Measurements from ENCODE around the gene SLC4A3.

The SLC4A3 gene

DNA sequence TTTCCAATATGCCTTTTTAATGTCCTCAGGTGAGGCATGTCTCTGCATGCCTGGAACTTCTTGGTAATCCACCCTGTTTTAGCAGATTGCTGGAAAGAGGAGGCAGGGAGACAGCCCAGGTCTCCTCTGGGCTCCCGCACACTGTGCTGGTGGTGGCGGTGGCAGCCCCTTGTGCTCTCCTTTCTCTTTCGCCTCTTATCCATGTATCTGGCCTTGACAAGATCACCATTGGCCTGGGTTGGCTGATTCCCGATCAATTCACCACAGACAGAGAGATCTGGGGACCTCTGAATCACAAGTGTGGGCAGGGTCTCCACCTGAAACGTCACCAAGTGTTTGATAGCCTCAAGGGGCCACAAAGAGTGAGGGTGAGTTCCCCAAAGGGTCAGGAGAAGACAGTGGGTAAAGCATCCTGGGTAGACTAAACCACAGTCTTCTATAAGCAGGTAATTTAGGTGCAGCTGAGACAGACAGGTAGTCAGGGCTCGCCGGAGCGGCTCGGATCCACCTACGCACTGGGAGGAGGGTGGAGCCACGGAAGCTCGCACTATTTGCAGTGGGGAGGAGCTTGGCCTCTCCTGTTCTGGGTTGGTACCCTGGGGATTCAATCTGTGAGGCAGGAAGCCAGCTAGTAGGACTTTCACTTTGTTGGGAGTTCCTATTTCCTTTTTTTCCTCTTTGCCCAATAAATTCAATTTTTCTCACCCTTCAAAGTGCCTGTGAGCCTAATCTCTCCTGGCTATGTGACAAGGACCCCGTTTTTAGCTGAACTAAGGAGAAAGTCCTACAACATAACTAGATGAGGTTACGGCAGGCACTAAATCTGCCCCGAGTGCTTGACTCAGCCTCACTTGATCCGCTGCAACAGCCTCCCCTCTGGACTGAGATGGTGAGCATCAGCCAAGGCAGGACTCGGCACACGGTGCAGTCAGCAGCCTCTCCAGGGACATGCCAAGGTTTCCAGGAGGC, 57.6 kb downstream of the SLC4A3 start (continued):
- TF ChIP-seq, protein P1, sequence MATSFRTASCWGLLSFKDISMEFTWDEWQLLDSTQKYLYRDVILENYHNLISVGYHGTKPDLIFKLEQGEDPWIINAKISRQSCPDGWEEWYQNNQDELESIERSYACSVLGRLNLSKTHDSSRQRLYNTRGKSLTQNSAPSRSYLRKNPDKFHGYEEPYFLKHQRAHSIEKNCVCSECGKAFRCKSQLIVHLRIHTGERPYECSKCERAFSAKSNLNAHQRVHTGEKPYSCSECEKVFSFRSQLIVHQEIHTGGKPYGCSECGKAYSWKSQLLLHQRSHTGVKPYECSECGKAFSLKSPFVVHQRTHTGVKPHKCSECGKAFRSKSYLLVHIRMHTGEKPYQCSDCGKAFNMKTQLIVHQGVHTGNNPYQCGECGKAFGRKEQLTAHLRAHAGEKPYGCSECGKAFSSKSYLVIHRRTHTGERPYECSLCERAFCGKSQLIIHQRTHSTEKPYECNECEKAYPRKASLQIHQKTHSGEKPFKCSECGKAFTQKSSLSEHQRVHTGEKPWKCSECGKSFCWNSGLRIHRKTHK (tag by site-specific recombination; IDR thresholded peaks at IDR 0.05): no peak
- TF ChIP-seq, protein P2, sequence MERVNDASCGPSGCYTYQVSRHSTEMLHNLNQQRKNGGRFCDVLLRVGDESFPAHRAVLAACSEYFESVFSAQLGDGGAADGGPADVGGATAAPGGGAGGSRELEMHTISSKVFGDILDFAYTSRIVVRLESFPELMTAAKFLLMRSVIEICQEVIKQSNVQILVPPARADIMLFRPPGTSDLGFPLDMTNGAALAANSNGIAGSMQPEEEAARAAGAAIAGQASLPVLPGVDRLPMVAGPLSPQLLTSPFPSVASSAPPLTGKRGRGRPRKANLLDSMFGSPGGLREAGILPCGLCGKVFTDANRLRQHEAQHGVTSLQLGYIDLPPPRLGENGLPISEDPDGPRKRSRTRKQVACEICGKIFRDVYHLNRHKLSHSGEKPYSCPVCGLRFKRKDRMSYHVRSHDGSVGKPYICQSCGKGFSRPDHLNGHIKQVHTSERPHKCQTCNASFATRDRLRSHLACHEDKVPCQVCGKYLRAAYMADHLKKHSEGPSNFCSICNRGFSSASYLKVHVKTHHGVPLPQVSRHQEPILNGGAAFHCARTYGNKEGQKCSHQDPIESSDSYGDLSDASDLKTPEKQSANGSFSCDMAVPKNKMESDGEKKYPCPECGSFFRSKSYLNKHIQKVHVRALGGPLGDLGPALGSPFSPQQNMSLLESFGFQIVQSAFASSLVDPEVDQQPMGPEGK (tag by site-specific recombination; IDR thresholded peaks at IDR 0.05): peak; percentile 31; the same call in 1 of the 2 replicates
- TF ChIP-seq GLIS1 (tag by site-specific recombination; IDR thresholded peaks at IDR 0.05): 0 out of 2 replicates have a peak, but pooled peaks have one; percentile 22
- TF ChIP-seq TRIM28 (IDR thresholded peaks at IDR 0.05; ENCODE audit: borderline replicate concordance, low read length): peak; percentile 10; the same call in 1 of the 2 replicates
- TF ChIP-seq, protein P3, sequence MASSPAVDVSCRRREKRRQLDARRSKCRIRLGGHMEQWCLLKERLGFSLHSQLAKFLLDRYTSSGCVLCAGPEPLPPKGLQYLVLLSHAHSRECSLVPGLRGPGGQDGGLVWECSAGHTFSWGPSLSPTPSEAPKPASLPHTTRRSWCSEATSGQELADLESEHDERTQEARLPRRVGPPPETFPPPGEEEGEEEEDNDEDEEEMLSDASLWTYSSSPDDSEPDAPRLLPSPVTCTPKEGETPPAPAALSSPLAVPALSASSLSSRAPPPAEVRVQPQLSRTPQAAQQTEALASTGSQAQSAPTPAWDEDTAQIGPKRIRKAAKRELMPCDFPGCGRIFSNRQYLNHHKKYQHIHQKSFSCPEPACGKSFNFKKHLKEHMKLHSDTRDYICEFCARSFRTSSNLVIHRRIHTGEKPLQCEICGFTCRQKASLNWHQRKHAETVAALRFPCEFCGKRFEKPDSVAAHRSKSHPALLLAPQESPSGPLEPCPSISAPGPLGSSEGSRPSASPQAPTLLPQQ (tag by site-specific recombination; IDR thresholded peaks at IDR 0.05): 0 out of 2 replicates have a peak, but pooled peaks have one; percentile 28
- no peak for TF ChIP-seq ZNF830 (tag by site-specific recombination; IDR thresholded peaks at IDR 0.05; ENCODE audit: low read depth)
- TF ChIP-seq ZNF335 (tag by site-specific recombination; conservative IDR thresholded peaks at IDR 0.05): peak; percentile 83
- TF ChIP-seq, protein P4, sequence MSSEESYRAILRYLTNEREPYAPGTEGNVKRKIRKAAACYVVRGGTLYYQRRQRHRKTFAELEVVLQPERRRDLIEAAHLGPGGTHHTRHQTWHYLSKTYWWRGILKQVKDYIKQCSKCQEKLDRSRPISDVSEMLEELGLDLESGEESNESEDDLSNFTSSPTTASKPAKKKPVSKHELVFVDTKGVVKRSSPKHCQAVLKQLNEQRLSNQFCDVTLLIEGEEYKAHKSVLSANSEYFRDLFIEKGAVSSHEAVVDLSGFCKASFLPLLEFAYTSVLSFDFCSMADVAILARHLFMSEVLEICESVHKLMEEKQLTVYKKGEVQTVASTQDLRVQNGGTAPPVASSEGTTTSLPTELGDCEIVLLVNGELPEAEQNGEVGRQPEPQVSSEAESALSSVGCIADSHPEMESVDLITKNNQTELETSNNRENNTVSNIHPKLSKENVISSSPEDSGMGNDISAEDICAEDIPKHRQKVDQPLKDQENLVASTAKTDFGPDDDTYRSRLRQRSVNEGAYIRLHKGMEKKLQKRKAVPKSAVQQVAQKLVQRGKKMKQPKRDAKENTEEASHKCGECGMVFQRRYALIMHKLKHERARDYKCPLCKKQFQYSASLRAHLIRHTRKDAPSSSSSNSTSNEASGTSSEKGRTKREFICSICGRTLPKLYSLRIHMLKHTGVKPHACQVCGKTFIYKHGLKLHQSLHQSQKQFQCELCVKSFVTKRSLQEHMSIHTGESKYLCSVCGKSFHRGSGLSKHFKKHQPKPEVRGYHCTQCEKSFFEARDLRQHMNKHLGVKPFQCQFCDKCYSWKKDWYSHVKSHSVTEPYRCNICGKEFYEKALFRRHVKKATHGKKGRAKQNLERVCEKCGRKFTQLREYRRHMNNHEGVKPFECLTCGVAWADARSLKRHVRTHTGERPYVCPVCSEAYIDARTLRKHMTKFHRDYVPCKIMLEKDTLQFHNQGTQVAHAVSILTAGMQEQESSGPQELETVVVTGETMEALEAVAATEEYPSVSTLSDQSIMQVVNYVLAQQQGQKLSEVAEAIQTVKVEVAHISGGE (tag by site-specific recombination; conservative IDR thresholded peaks at IDR 0.05; ENCODE audit: low read depth): no peak
- peak; percentile 37; the same call in 1 of the 2 replicates for TF ChIP-seq ZNF76 (tag by site-specific recombination; IDR thresholded peaks at IDR 0.05; ENCODE audit: borderline replicate concordance, low read depth)
- no peak for TF ChIP-seq KLF1 (tag by site-specific recombination; IDR thresholded peaks at IDR 0.05)
- TF ChIP-seq MZF1 (tag by site-specific recombination; IDR thresholded peaks at IDR 0.05; ENCODE audit: borderline replicate concordance): peak; percentile 61; the same call in 1 of the 2 replicates
- no peak for TF ChIP-seq ZNF596 (tag by site-specific recombination; IDR thresholded peaks at IDR 0.05)
- TF ChIP-seq ZNF660 (tag by site-specific recombination; IDR thresholded peaks at IDR 0.05): no peak
- TF ChIP-seq, protein P5, sequence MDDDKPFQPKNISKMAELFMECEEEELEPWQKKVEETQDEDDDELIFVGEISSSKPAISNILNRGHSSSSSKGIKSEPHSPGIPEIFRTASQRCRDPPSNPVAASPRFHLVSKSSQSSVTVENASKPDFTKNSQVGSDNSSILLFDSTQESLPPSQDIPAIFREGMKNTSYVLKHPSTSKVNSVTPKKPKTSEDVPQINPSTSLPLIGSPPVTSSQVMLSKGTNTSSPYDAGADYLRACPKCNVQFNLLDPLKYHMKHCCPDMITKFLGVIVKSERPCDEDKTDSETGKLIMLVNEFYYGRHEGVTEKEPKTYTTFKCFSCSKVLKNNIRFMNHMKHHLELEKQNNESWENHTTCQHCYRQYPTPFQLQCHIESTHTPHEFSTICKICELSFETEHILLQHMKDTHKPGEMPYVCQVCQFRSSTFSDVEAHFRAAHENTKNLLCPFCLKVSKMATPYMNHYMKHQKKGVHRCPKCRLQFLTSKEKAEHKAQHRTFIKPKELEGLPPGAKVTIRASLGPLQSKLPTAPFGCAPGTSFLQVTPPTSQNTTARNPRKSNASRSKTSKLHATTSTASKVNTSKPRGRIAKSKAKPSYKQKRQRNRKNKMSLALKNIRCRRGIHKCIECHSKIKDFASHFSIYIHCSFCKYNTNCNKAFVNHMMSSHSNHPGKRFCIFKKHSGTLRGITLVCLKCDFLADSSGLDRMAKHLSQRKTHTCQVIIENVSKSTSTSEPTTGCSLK (tag by site-specific recombination; IDR thresholded peaks at IDR 0.05): no peak
- TF ChIP-seq ZNF394 (tag by site-specific recombination; IDR thresholded peaks at IDR 0.05; ENCODE audit: borderline replicate concordance): no peak
- TF ChIP-seq ZNF404 (tag by site-specific recombination; IDR thresholded peaks at IDR 0.05): no peak
- TF ChIP-seq ZNF324 (tag by site-specific recombination; IDR thresholded peaks at IDR 0.05): no peak
- no peak for TF ChIP-seq SALL2 (tag by site-specific recombination; IDR thresholded peaks at IDR 0.05; ENCODE audit: borderline replicate concordance)
- no peak for TF ChIP-seq ZBTB7A (tag by site-specific recombination; IDR thresholded peaks at IDR 0.05; ENCODE audit: low read depth)
- TF ChIP-seq ZNF48 (tag by site-specific recombination; IDR thresholded peaks at IDR 0.05): no peak

All from HEK293 (cell line).